RWPE2 (cell line): ENCODE data around the gene FBXL20.

Source experiments
- ATAC-seq: fragments of 200-7000 bp; cut with Tn5 transposase; 3 replicates; pipeline ENCODE4 v1.9.1; 2021; ENCODE audit warnings: low read depth
- DNase-seq: peaks from one replicate; pipeline ENCODE4 v3.0.0-alpha.2; 2020; ENCODE audit warnings: low spot score
- H3K27ac ChIP-seq: fragments of 450-650 bp; 2 replicates; pipeline ENCODE4 v1.5.1; 2017; ENCODE audit warnings: mild to moderate bottlenecking; ENCODE audit not compliant: poor library complexity, severe bottlenecking
- H3K27me3 ChIP-seq: fragments of 250-450 bp; sonication (Bioruptor Pico); 2 replicates; pipeline ENCODE4 v1.5.1; 2021; ENCODE audit warnings: mild to moderate bottlenecking, moderate library complexity; ENCODE audit not compliant: insufficient read depth, poor library complexity, severe bottlenecking
- H3K36me3 ChIP-seq: fragments of 250-450 bp; sonication (Bioruptor Pico); 2 replicates; pipeline ENCODE4 v1.5.1; 2020; ENCODE audit warnings: low read depth, mild to moderate bottlenecking, moderate library complexity
- H3K4me1 ChIP-seq: fragments of 250-450 bp; sonication (Bioruptor Pico); 2 replicates; pipeline ENCODE4 v1.5.1; 2021; ENCODE audit warnings: mild to moderate bottlenecking, moderate library complexity; ENCODE audit not compliant: insufficient read depth, poor library complexity, severe bottlenecking
- H3K4me3 ChIP-seq: fragments of 250-450 bp; sonication (Bioruptor Pico); 2 replicates; pipeline ENCODE4 v1.5.1; 2021; ENCODE audit warnings: mild to moderate bottlenecking, moderate library complexity; ENCODE audit not compliant: severe bottlenecking
- H3K9me3 ChIP-seq: fragments of 250-450 bp; sonication (Bioruptor Pico); 2 replicates; pipeline ENCODE4 v1.5.1; 2021; ENCODE audit warnings: mild to moderate bottlenecking, moderate library complexity; ENCODE audit not compliant: severe bottlenecking
- TF ChIP-seq, protein P1 (sequence below): fragments of 450-650 bp; IDR thresholded peaks from one replicate; pipeline ENCODE4 v1.5.1; 2017; ENCODE audit warnings: mild to moderate bottlenecking, moderate library complexity; ENCODE audit not compliant: poor library complexity, severe bottlenecking

The FBXL20 gene

DNA sequence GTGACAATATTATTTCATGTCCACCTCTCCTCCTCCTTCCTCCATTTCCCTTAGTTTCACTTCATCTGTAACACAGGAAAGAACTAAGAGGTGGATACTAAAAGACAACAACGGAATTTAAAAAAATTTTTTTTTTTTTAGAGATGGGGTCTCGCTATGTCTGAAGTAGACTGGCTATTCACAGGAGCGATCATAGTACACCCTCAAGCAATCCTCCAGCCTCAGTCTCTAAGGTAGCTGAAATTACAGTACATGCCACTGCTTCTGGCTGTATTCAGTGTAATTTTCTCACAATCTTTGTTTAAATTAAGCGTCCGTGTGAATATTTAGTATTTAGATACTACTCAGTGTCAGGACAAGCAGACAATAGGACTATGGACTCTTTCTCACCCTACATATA lies 35.6 kb downstream of the FBXL20 start:
- no peaks in the 10 kb centered on the region for H3K9me3 ChIP-seq
- H3K27me3 ChIP-seq: no peaks in the 10 kb centered on the region
- ATAC-seq (no peak), DNase-seq (no peak)
- TF ChIP-seq, protein P1, sequence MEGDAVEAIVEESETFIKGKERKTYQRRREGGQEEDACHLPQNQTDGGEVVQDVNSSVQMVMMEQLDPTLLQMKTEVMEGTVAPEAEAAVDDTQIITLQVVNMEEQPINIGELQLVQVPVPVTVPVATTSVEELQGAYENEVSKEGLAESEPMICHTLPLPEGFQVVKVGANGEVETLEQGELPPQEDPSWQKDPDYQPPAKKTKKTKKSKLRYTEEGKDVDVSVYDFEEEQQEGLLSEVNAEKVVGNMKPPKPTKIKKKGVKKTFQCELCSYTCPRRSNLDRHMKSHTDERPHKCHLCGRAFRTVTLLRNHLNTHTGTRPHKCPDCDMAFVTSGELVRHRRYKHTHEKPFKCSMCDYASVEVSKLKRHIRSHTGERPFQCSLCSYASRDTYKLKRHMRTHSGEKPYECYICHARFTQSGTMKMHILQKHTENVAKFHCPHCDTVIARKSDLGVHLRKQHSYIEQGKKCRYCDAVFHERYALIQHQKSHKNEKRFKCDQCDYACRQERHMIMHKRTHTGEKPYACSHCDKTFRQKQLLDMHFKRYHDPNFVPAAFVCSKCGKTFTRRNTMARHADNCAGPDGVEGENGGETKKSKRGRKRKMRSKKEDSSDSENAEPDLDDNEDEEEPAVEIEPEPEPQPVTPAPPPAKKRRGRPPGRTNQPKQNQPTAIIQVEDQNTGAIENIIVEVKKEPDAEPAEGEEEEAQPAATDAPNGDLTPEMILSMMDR: no peak
- no peaks in the 10 kb centered on the region for H3K4me1 ChIP-seq
- H3K27ac ChIP-seq: no peak overlapping the region
- no peaks in the 10 kb centered on the region for H3K36me3 ChIP-seq
- H3K4me3 ChIP-seq: no peak overlapping the region

DNA sequence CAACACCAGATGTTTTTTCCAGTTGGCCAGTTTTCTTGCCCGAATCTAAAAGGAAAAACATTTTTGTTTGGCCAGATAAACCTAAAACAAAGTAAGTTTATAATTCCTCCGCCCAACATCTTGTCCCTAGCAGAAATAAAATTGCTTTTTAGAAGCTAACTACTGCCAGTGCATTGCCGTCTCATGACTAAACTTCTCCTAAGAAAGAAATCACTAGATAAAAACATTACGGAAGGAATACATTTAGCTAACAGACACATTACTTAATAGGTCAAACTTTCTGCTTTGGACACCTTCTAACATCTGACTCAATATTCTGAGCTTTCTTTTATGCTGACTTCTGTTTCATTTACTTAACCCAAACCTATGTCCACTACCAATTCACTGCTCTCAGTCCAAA lies 36.2 kb downstream of the FBXL20 start:
- DNase-seq: no peak
- H3K36me3 ChIP-seq: no peaks in the 10 kb centered on the region
- H3K4me1 ChIP-seq: no peaks in the 10 kb centered on the region
- TF ChIP-seq, protein P1: no peak
- H3K9me3 ChIP-seq: no peaks in the 10 kb centered on the region
- H3K27ac ChIP-seq: no peak overlapping the region
- no peak for ATAC-seq
- no peaks in the 10 kb centered on the region for H3K27me3 ChIP-seq
- no peak overlapping the region for H3K4me3 ChIP-seq

DNA sequence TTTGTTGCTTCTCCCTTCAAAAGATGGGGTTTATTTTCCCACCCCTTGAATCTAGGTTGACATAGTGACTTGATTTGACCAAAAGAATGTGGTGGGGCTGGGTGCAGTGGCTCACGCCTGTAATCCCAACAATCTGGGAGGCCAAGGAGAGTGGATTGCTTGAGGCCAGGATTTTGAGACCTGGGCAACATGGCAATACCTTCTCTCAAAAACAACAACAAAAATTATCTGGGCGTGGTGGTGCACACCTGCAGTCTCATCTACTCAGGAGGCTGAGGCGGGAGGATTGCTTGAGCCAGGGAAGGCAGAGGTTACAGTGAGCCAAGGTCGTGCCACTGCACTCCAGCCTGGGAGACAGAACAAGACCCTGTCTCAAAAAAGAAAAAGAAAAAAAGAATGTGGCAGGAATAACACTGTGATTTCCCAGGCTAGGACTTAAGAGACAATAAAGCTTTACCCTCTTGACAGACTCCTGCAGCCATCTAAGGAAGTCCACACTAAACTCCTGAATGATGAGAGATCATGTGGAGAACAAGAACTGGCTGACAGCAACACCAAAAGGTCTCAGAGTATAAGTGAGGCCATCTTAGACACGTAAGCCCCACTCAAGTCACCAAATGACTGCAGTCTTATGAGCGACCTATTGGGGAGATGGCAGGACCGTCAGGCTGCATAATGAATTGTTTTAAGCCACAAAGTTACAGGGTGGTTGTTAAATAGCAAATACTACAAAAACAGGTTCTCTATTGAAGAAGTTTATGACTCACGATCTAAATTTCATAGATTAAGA lies 37.0 kb downstream of the FBXL20 start:
- Histone ChIP-seq H3K27me3 (no peaks in the 10 kb centered on the region), H3K27ac (no peak overlapping the region), H3K4me1 (no peaks in the 10 kb centered on the region), H3K4me3 (no peak overlapping the region), H3K9me3 (no peaks in the 10 kb centered on the region), H3K36me3 (no peaks in the 10 kb centered on the region)
- DNase-seq (no peak), ATAC-seq (no peak)
- TF ChIP-seq, protein P1: no peak

DNA sequence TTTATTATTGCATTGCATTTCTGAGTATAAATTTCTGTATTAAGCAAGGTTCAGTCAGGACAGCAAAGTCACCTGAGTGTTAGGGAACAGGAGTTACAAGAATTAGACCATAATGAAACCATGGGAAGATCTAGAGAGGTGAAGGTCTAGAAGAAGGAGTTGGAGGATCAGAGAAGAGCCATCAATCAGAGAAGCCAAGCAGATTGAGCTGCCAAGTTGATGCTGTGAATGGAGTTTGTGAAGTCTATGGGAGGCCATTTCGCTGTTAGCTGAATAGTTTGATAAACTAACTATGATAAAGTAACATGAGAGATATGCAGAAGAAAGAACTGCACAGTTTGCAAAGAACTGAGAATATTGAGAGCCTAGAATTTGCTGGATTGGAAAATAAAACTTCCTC lies 40.4 kb downstream of the FBXL20 start:
- Histone ChIP-seq H3K4me1 (no peaks in the 10 kb centered on the region), H3K4me3 (no peak overlapping the region), H3K27me3 (no peaks in the 10 kb centered on the region), H3K9me3 (no peaks in the 10 kb centered on the region), H3K27ac (no peak overlapping the region), H3K36me3 (no peaks in the 10 kb centered on the region)
- TF ChIP-seq, protein P1: no peak
- ATAC-seq (no peak), DNase-seq (no peak)

DNA sequence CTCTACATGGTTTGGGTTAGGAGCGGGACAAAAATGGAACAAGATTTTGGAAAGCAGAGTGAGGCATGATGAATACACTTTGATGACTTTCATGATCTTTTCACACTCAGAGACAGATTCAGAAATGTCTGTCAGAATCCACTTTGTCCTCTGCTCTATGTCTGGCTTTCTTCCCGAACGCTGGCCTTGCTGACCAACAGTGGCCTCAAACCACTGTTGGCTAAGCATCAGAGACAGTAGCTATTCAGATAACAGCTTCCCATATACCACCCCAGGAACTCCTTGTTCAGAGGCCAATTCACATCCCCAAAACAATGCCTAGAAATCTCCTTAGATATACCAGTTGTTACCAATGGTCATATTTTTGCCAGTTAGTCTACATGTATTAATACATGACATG lies 40.9 kb downstream of the FBXL20 start:
- TF ChIP-seq, protein P1: no peak
- H3K27ac ChIP-seq: no peak overlapping the region
- ATAC-seq (no peak), DNase-seq (no peak)
- no peaks in the 10 kb centered on the region for H3K9me3 ChIP-seq
- H3K36me3 ChIP-seq: no peaks in the 10 kb centered on the region
- H3K4me1 ChIP-seq: no peaks in the 10 kb centered on the region
- H3K4me3 ChIP-seq: no peak overlapping the region
- H3K27me3 ChIP-seq: no peaks in the 10 kb centered on the region
